ENCODE data around the gene SELP. TPM values are rescaled to one million over a fixed set of nuclear protein-coding genes. Genes with fewer than 3 reads are reported as not detected.

The SELP gene
- total RNA-seq, 1 experiment from 2014 or later, result not detected

DNA sequence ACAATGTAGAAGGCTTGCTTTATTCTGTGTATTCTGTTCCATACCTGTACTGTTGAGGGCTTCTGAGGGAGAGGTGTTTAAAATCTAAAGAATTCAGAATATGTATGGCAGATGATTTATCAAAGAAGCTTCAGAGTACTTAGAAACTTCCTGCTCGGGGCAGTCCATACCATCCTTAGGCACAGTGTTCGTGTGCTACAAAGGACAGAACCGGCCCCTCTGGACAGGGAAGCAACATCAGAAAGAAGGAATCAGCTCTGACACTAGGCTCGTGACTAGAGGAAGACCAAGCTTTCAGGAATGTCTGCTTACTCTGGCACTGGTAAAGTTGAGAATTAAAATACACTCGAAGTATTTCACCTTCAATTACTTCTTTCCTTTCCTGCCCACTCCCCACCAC lies 14.1 kb downstream of the SELP start:
- Mint-ChIP-seq H3K4me3 (ENCODE audit: unreplicated experiment) (no peak overlapping the region), H3K27ac (ENCODE audit: unreplicated experiment) (no peak overlapping the region), H3K27me3 (ENCODE audit: insufficient read depth, unreplicated experiment) (peaks cover under 1% of the 10 kb centered on the region), H3K36me3 (ENCODE audit: insufficient read depth, unreplicated experiment) (no peaks in the 10 kb centered on the region), H3K4me1 (ENCODE audit: low read depth, unreplicated experiment) (peaks cover 10% of the 10 kb centered on the region), H3K9me3 (ENCODE audit: unreplicated experiment) (no peaks in the 10 kb centered on the region)
- no peaks in the 10 kb centered on the region for H3K27me3 ChIP-seq (replicated peaks; ENCODE audit: control insufficient read depth, insufficient read depth, low read length)
- ChIA-PET POLR2A (no interaction called here), CTCF (interaction anchor here (1.8 kb wide), 1 partner anchor 30 kb away, joined by 8 read pairs; the partner anchor contains the start of gene F5)
- H3K4me3 ChIP-seq (ENCODE audit: low read depth, low read length), result no peak overlapping the region
- TF ChIP-seq CTCF (IDR thresholded peaks at IDR 0.05; ENCODE audit: insufficient read depth in 1 of 2, low read depth in 1 of 2, low read length in 1 of 2, severe bottlenecking in 1 of 2, unreplicated experiment in 1 of 2), result no peak
- intact Hi-C loops (cut with micrococcal nuclease; ENCODE audit: unreplicated experiment), result no loop called here
- BruUV-seq (replicated peaks), result no TSS peak
- H3K9me3 ChIP-seq, result no peaks in the 10 kb centered on the region
- DNase-seq, result peak; percentile 8 to 62
- H3K36me3 ChIP-seq (ENCODE audit: control insufficient read depth, insufficient read depth, low read length), result no peaks in the 10 kb centered on the region
- H3K4me1 ChIP-seq, result peaks cover 15% of the 10 kb centered on the region; the same call in 1 of the 2 replicates

- CTCF ChIA-PET, result no interaction called here
- no peak for TF ChIP-seq CTCF (IDR thresholded peaks at IDR 0.05; ENCODE audit: insufficient read depth in 1 of 2, low read depth in 1 of 2, low read length in 1 of 2, severe bottlenecking in 1 of 2, unreplicated experiment in 1 of 2)
- no peaks in the 10 kb centered on the region for H3K9me3 Mint-ChIP-seq (ENCODE audit: unreplicated experiment)
- H3K4me1 Mint-ChIP-seq (ENCODE audit: low read depth, unreplicated experiment), result peaks cover 9% of the 10 kb centered on the region
- no peaks in the 10 kb centered on the region for H3K36me3 ChIP-seq (ENCODE audit: control insufficient read depth, insufficient read depth, low read length)
- H3K27me3 ChIP-seq (replicated peaks; ENCODE audit: control insufficient read depth, insufficient read depth, low read length), result no peaks in the 10 kb centered on the region
- POLR2A ChIA-PET, result no interaction called here
- intact Hi-C loops (cut with micrococcal nuclease; ENCODE audit: unreplicated experiment), result no loop called here
- DNase-seq, result no peak
- peaks cover 9% of the 10 kb centered on the region; the same call in 1 of the 2 replicates for H3K4me1 ChIP-seq
- no peak overlapping the region for H3K27ac Mint-ChIP-seq (ENCODE audit: unreplicated experiment)
- H3K36me3 Mint-ChIP-seq (ENCODE audit: insufficient read depth, unreplicated experiment), result no peaks in the 10 kb centered on the region
- H3K4me3 ChIP-seq (ENCODE audit: low read depth, low read length), result no peak overlapping the region
- no peaks in the 10 kb centered on the region; the same call in 1 of the 2 replicates for H3K9me3 ChIP-seq
- BruUV-seq (replicated peaks), result no TSS peak
- peaks cover 5% of the 10 kb centered on the region for H3K27me3 Mint-ChIP-seq (ENCODE audit: insufficient read depth, unreplicated experiment)
- no peak overlapping the region for H3K4me3 Mint-ChIP-seq (ENCODE audit: unreplicated experiment)
Measured at GRCh38 chr1:169610858-169611257, 19.1 kb downstream of the SELP start.

- Mint-ChIP-seq H3K4me3 (ENCODE audit: unreplicated experiment) (no peak overlapping the region), H3K4me1 (ENCODE audit: low read depth, unreplicated experiment) (peaks cover 1% of the 10 kb centered on the region), H3K27ac (ENCODE audit: unreplicated experiment) (no peak overlapping the region), H3K9me3 (ENCODE audit: unreplicated experiment) (no peaks in the 10 kb centered on the region), H3K36me3 (ENCODE audit: insufficient read depth, unreplicated experiment) (no peaks in the 10 kb centered on the region), H3K27me3 (ENCODE audit: insufficient read depth, unreplicated experiment) (peaks cover 5% of the 10 kb centered on the region)
- BruUV-seq (replicated peaks), result no TSS peak
- Histone ChIP-seq H3K36me3 (ENCODE audit: control insufficient read depth, insufficient read depth, low read length) (no peaks in the 10 kb centered on the region), H3K4me3 (ENCODE audit: low read depth, low read length) (no peak overlapping the region), H3K9me3 (no peaks in the 10 kb centered on the region; the same call in 1 of the 2 replicates), H3K27me3 (replicated peaks; ENCODE audit: control insufficient read depth, insufficient read depth, low read length) (no peaks in the 10 kb centered on the region), H3K4me1 (0 out of 2 replicates have a peak, but pooled peaks cover 1% of the 10 kb centered on the region)
- ChIA-PET CTCF (no interaction called here), POLR2A (no interaction called here)
- TF ChIP-seq CTCF (IDR thresholded peaks at IDR 0.05; ENCODE audit: insufficient read depth in 1 of 2, low read depth in 1 of 2, low read length in 1 of 2, severe bottlenecking in 1 of 2, unreplicated experiment in 1 of 2), result no peak
- no peak for DNase-seq
- intact Hi-C loops (cut with micrococcal nuclease; ENCODE audit: unreplicated experiment), result no loop called here
Measured at GRCh38 chr1:169610108-169610507, 19.8 kb downstream of the SELP start.

All from Caco-2 (cell line).